NCI-H2196 treated with DMSO at 0.1 percent for 48 hours (cell line): Measurements from ENCODE around the gene PSMD11.

Experiments
- DNase-seq: peaks from one replicate; lab custom pipeline; 2025; ENCODE audit not compliant: unreplicated experiment; lab: John Stamatoyannopoulos, UW

PSMD11 gene

DNA sequence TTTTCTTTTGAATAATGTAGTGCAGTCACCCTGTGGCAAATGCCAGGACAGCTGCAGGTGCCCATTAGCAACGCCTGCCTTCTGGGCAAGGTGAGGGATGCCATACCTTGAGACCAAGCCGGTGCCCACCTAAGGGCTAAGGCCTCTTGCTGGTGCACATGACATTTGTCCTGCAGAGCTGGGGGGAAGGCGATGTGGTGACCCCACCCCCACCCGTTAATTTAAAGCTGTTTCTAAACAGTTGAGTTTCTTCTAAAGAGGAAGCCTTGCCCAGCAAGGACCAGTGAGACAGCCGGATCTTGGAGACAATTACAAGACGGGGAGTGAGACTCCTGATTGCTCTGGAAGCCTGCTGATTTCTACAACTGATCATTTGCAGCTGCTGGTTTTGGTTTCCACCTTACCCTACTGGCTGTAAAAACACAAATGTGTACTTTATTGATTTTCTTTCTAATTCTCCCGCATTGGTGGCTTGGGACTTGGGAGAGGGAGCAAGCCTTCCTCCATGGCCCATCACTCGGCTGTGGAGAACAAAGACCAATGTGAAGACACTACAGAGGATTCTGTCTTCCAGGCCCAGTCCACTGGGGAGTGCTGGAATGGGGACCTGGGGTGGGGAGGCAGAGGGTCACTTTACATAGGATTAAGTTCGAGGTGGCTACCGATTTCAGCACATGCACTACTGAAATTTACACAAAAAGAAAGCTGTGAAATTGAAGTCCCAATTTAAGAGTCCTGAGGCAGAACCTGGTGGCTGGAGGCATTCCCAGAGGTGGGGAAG is 45.2 kb downstream of the PSMD11 start:
- DNase-seq = no peak

DNA sequence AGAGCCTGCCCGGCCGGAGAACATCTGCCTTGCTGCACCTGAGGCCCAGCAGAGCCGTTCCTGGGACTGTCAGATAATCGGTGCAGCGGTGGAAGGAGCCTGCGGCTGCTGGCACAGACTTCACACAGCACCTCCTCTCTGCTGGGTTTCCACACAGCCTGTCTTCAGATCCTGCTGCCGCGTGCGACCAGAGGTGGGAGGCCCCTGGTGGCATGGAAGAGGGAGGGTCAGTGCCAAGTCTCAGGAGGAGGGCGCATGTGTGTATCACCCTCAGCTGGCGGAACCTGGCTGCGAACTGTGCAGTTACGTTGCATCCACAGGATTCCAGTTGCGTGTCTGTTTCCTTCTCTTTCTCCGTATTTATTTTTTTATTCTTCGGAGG is 45.8 kb downstream of the PSMD11 start:
- DNase-seq = no peak

DNA sequence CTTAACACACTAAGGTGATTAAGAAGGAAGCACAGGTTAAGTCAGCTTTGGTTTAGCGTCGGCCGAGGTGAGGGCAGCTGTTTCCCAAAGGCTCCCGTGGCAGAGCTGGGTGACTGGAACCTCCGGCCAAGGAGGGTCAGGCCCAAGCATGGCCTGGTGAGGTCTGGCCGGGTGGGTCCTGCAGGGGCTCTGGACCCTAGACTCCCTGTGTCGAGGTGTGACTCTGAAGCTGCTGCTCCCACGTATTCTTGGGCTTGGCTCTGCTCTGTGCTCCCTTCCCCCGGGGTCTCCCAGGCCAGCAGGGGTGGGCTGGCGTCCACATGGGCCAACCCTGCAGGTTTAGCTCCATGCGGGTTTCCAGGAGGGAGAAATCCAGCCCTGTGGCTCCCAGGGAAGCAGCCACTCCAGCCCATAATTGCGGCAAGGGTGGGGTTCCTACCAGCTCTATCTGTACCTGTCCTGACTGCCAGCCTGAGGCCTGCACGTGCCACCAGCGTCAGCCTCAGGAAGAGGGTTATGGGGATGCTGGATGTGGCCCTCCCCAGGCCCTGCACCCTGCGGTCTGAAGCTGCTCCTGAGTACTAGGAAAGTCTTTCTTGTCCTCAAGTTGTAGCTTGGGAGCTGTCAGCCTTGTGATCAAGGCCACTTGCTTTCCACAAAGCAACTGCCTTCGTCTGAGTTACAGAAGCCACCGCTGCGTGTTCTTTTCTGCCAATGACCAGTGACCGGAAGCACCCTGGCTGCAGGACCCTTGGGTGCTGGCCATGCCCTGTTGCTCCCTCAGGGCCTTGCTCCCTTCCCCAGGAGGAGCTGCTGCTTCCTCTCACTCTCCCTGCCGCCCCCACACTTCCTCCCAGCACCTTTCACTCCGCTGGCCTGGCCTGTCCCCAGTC is 47.3 kb downstream of the PSMD11 start:
- DNase-seq = no peak

DNA sequence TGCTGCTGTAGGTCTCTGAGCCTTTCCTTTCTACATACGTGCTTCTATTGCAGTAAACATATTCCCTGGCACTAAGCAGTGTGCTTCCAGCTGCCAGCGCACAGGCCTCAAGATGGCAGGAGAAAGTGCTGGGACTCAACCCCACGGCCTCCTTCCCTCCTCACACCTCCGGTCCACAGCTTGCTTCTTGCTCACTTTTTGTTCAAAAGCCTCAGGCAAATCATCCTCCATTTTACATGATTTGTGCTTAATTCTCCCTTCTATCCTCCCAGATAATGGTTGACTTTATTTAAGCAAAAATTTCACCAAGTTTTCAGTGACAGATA is 47.9 kb downstream of the PSMD11 start:
- no peak for DNase-seq

DNA sequence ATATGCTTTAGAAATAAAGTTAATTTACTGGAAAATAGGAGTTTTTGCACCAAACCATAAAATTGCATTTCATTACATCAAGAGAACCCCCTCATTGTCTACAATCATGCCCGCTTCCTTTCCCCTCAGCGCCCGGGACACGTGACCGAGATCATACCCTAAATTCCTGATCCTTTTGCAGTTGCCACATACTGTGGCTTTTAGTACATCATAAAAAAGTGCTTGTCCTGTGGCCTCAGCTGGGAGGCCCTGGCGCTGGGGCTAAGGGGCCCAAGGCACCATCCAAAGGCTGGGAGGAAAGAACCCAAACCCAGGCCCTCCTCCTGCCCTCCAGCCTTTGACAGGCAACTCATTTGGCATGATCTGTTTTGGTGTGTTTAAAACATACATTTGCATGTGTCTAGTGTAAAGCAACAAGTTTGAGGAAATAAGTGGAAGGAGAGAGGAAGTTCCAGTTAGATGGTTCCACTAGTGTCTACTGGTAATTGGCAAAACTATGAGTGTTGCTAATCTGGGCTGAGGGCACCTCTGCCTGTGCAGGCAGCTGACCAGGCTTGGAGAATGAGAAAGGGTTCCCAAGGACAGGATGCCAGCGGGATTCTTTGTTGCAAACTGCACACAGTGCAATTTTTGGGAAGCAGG is 48.5 kb downstream of the PSMD11 start:
- no peak for DNase-seq

DNA sequence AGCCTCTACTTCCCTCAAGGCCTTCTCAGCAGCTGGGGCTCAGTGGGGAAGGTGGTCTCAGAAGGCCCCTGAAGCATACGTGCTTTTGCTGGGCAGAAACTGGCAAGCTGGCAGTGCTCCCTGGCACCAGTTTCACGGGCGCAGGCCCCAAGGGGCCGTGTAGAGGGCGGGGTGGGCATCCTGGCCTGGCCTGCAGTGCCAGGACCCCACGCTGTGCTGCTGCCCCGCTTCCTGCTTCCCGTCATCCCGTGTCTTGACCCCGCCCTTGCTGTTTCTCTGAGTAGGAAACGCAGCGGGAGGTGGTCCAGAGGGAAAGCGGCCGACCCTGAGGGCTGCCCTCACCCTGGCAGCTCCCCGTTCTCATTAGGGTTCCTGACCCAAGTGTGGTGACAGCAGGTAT is 49.3 kb downstream of the PSMD11 start:
- no peak for DNase-seq

DNA sequence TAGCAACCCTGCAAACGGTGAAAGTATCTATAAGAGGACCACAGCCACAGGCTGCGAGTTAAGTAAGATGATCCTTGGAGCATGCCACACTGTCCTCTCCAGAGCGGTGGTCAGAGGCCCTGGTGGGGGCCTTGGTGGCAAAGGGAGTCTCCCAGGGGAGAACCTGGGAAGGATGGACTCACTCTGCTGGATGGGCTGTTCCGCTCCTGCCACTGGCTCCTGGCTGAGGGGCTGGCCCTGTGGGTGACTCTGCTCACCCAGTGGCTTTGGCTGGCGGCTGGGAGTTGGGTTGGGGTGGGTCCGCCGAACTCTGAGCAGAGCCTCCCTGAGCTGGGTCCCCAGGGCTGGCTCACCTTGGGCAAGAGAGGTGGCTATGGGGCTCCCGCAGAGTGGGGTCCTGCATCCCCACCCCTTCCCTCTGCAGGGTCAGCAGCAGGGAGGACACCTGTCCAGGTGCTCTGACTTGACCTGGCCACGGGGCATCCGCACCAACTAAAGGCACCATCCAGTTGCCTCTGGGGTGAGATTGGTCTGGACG is 49.7 kb downstream of the PSMD11 start:
- no peak for DNase-seq

DNA sequence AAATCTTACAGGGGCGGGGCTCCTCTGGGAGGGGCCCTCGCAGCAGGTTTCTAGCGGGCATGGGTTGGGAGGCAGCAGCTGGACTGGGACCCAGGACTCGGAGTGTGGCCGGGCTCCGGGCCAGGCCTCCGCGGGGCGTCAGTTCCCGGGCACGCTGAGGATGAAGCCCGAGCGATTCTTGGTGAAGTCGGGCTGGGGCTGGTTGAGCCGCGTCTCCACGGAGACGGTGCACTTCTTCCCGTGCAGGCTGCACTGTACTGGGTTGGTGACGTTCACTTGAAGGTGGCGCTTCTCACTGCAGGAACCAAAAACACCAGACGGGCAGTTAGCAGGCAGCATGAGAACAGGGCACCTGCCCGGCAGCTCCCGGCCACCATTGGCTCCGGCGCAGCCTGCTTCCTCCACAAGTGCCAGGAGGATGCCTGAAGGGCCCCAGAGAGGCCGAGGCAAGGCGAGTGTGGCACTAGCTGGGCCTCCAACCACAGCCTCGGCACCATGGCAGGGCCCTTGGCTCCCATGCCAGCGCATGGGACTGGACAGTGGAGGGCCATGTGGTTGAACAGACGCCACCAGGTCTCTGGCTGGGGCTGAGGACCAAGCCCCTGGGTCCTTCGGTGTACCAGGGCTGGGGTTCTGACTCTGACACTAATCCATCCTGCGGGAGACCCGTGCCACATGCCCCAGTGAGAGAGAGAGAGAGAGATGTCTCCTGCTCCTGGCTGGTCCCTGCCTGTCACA is 50.5 kb downstream of the PSMD11 start:
- DNase-seq = peak; percentile 34

DNA sequence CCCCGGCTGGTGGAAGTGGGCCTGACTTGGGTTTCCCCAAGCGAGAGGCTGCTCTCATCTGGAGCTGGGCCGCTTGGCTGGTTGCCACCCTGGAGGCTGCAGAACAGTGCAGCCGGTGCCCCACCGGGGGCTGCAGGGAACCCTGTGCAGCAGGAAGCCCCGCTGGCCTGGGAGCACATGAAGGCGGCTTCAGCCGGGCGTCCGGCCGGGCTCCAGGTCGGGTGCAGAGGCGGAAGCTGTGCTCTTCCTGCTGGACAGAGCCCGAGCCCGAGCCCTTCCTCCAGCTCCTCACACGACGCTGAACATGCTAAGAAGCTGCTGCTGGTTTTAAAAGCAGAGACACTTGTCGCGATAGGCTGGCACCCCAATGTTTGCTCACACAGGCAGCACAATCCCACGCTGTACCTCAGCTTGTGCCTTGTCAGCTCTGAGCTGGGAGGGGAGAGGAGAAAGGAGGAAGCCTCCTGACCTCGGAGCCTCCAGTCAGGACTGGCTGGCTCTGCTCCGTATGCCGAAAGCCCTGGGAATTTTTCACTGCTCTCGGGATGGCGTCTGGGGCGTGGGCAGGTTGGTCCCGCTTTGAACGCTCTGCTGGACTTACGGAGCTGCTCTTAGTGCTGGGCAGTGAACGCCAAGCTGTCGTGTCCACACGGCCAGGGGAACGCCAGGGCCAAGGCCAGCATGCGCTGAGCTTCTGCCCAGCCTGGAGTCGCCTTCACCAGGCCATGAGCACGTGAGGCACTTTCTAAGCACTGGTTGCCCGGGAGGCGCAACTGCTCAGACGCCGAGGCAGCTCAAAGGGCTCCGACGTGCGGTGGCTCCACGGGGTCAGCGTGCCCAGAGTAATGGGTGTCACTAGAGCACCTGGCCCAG is 51.3 kb downstream of the PSMD11 start:
- no peak for DNase-seq

DNA sequence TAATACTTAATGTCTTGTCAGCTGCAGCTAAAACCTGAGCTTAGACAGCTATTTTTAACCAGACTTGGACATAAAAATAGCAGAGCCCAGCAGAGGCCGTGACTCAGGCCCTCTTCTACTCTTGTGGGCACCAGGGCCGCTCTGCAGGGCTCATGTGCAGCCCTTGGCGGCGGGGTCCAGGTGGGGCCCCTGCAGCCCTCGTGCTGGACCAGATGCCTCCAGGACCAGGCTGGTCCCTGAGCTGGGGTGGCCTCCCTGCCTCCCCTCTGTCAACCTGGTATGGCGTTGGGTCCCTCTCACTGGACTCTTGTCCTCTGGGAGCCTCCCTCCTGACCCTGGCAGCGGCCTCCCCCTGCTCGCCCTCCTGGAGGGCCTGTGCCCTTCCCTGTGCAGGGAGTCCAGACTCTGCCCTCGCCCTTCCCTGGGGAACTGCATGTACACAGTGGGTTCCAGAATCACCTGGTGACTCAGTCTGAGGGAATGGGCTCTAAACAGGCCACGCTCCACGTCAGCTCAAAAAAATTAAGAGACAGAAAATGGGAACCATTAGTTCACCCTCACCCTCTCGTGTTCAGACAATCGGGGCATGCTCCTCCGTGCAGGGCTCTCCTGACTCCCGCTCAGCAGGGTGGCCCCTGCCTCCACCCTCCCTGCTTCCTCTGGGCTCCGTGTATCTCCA is 52.2 kb downstream of the PSMD11 start:
- DNase-seq = no peak

DNA sequence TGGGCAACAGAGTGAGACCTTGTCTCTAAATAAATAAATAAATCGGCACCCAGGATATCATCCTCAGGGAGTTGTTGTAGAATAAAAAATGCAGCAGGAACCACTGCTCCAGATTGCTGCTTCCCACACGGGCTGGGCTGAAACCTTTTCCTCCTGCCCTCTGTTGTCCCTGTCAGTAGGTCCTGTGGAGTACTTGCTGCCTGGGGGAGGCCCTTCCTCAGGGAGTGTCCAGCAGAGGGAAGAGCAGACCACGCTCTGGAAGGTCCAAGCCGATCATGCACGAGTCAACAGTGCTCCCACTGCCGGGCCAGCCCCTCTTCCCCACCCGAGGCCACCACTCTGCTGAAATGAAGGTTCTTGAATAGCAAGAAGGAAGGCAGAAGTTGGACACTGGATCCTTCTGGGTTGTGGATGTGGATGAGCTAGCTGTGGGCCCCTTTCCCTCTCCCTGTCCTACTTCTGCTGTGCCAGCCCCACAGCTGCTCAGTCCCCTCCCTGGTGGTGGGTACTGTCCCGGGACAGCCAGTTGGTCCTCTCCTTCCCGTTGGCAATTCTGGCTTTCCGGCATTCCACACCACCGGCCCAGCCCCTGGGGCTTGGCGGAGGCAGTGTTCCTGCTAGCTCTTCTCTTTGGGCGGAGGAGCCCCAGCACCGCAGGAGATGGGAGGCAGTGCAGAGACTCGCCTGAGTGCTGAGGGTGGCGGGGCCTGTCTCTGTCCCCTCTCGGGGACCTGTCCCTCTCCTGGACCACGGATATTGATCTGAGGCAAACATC is 53.3 kb downstream of the PSMD11 start:
- DNase-seq = no peak

DNA sequence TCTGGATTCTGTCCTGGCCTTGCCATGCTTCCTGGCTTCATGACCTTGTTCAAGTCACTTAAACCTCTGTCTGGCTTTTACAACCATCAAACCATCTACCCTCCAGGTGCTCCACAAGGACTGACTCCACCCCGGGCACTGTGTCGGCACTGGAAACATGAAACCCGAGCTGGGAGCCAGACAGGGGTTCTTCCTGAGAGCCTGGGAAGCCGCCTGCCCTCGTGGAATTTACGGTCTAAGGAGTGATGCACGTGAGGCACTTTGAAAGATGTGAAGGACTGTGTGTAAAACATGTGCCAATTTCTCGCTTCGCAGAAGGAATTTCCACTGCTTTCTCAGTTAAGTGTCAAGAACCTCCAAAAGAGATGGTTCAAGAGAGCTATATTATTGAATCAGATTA is 54.1 kb downstream of the PSMD11 start:
- DNase-seq = no peak

DNA sequence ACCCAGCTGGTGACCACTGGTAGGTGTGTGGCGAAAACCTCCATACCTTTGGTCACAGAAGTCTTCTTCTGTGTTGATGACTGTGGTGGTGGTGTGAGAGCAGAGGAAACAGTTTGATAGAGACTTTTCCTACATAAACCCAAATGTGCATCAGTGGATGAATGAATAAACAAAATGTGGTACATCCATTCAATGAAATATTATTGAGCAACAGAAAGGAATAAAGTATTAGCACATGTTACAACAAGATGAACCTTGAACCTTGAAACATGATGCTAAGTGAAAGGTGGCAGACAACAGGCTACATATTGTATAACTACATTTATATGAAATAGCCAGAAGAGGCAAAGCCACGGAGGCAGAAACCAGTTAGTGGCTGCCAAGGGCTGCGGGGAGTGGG is 57.7 kb downstream of the PSMD11 start:
- DNase-seq = no peak

DNA sequence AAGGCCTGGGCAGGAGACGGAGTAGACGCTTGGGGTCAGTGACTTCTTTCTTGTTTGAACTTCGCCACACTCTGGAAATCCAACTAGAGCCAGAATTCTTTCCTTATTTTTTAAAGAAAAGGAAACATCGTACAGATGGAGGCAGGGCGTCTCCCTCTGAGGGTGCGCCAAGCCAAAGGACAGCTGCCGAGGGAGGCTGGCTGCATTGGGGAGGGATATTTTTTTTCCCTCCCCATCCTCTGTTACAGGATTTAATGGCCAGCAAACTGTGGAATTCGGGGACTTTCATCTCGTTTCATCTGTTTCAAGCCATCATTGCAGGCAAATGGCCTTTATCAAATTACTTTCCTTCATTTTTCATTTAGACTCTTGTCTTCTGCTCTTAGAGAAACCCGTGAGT is 58.4 kb downstream of the PSMD11 start:
- DNase-seq = no peak

DNA sequence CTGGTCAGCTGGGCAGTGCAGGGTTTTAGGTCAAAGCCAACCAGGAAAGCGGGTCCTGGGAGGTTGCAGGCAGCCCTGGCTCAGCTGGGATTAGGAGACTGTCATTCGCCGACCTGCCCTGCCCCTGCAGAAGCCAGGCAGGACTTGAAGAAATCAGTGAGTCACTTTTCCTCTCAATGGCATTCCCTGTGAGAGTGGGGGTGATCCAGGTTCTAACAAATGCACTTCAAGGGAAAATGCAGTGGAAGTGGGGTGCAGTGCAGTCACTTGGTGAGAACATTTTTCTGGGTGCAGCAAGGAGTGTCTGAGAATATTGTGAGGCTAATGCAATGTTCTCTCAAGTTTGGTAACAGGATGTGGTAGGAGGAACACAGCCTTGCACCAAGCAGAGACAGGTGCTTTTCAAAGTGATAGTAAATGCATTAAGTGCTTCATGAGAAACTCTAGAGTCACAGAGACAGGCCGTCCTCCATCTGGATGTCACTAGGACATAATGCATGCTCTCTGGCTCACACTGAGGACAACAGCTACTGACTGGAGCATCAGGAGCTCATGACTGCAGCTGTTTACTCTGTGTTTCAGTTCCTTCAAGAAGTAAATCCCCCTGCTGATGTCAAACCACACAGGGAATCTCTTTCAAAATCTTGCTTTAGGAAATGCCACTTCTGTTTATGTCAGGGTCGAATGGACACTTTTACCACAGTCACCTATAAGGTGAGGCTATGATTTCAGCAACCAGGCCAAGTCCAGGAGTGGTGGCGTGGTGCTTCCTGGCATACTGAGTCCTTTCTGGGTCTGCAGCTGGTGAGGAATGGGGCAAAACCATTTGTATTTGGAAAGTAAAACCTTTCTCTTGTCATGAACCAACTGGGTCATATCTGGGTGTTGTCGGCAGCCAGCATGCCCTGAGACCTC is 59.2 kb downstream of the PSMD11 start:
- DNase-seq = no peak

DNA sequence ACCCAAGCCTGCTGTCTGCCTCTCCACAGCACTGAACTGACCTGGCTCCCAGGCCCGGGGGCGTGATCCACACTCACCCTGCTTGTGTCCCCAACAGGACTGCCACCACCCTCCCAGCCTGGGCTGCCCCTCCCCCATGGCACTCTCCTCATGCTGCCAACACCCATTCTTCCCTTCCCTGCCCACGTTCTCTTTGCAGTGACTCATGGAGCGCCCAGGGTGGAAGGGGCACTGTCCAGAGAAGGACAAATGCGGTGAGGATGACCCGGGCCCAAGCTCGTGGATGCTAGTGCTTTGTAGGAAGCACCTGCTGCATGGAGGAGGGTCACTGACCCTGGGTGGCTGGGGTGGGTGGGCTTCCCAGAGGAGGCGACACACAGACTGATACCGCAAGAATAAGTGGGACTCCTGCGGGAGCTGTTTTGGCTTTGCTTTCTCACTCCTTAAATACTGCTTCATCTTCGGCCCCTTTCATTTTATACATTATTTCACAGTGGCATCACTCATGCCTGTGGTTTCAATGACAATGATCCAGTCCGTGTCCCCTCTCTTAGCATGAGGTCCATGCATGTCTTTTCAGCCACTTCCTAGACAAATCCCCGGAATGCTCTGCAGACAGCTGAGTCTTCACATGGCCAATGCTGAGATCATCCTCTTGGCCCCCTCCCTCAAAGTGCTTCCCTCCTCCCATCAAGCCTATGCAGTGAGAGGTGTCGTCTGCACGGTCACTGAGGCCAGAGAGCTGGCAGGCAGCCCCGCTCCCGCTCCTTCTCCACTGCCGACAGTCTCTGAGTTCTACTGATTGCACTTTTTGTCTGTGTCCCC is 60.1 kb downstream of the PSMD11 start:
- DNase-seq = no peak

DNA sequence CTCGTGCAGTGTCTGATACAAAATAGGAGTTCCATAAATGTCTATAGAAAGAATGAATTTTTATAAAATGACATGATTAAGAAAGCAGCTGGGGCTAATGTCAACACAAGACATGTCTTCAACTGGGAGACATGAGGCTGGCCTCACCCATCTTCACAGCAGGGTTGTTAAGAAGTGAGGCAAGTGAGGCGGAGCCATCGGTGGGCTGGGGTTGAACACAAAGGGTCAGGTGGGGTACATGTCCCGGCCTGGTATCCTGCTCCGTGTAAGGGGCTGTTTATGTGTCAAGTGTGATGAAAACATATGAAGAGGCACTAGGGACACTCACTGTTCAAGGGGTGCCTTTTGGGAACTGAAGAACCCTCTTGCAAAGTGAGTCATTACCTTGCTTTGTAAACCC is 64.6 kb downstream of the PSMD11 start:
- DNase-seq = no peak
